IgD-negative memory B cell (primary cell): ENCODE results near the gene UGP2. TPM values are rescaled to one million over a fixed set of nuclear protein-coding genes. Genes with fewer than 3 reads are reported as not detected.
"Not testable (repeated sequence)": the region's sequence is repeated elsewhere in the genome, so short reads cannot be mapped to it uniquely, and the experiment has no call there.

Experiments used
- H3K27ac Mint-ChIP-seq, 3 donors: one replicate each; pipeline ENCODE4 v1.8.0; 2020 to 2022; ENCODE audit warnings: mild to moderate bottlenecking in 3 of 3, mixed read lengths in 3 of 3, moderate library complexity in 1 of 3
- H3K27me3 Mint-ChIP-seq: one replicate; pipeline ENCODE4 v1.8.0; 2021; ENCODE audit warnings: mixed read lengths
- H3K36me3 Mint-ChIP-seq: one replicate; pipeline ENCODE4 v1.8.0; 2020; ENCODE audit warnings: mild to moderate bottlenecking, mixed read lengths
- H3K4me1 Mint-ChIP-seq, 3 donors: one replicate each; pipeline ENCODE4 v1.8.0; 2020 to 2022; ENCODE audit warnings: mixed read lengths in 3 of 3, mild to moderate bottlenecking in 1 of 3
- H3K4me3 Mint-ChIP-seq, 4 donors: one replicate each; pipeline ENCODE4 v1.8.0; 2020 to 2022; ENCODE audit warnings: mild to moderate bottlenecking in 4 of 4, mixed read lengths in 4 of 4, moderate library complexity in 3 of 4
- H3K9me3 Mint-ChIP-seq, 3 donors: one replicate each; pipeline ENCODE4 v1.8.0; 2020 to 2021; ENCODE audit warnings: mixed read lengths in 3 of 3, mild to moderate bottlenecking in 1 of 3
- polyA plus RNA-seq: library from polyadenylated mRNA; unstranded; fragments of 300-500 nt; fragmentation: Illumina TruSeq; gene quantifications from one replicate; pipeline ENCODE4 v1.2.3, GENCODE V29; 2021

UGP2 gene
- polyA plus RNA-seq, 1 donor from 2014 or later, result 79.8 TPM

DNA sequence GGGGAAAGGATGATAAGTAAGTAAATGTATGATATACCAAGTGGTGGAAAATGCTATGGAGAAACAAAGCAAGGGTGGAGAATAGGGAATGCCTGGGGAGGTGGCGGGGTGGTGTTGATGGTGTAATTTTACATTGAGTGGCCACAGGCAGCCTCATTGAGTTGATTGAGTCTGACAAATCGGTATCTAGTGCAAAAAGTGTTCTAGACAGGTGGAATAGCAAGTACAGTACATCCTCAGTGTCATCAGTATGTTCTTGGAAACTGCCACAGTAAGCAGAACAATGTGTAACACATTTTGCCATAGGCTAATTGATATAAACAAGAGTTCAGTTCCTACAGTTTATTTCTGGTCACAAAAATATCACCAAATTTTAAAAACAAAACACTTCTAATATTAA lies 46.4 kb downstream of the UGP2 start:
- Mint-ChIP-seq H3K4me3 (no peak overlapping the region), H3K9me3 (no peaks in the 10 kb centered on the region), H3K27ac (no peak overlapping the region), H3K27me3 (no peaks in the 10 kb centered on the region), H3K36me3 (peaks cover 2% of the 10 kb centered on the region), H3K4me1 (no peaks in the 10 kb centered on the region)

GRCh38 chr2:63888490-63889402 lies 47.0 kb downstream of the UGP2 start:
- Mint-ChIP-seq H3K36me3 (peaks cover 2% of the 10 kb centered on the region), H3K27ac (peak overlapping the region in 1 of 3 donors; percentile 9)

DNA sequence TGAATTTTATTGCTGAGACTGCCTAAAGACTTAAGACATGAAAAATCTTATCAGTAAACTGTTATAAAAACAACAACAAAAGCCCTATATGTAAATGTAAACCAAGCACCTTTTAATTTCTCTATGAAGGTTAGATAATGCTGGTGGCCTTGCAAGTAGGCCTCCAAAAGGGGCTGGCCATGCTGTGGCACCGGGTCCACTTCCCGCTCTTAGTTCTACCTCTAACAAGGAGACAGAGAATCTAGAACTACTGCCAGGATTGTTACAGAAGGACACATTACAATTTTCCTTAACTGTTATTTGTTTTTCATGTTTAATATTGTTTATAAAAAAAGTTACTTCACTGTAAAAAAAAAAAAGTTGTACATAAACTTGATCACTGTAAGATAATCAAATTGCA lies 49.0 kb downstream of the UGP2 start:
- H3K4me3 Mint-ChIP-seq, result no peak overlapping the region
- peaks cover 7% of the 10 kb centered on the region for H3K36me3 Mint-ChIP-seq
- no peak overlapping the region for H3K27ac Mint-ChIP-seq
- H3K9me3 Mint-ChIP-seq, result no peaks in the 10 kb centered on the region
- no peaks in the 10 kb centered on the region for H3K4me1 Mint-ChIP-seq
- no peaks in the 10 kb centered on the region for H3K27me3 Mint-ChIP-seq

More at GRCh38 chr2:63888490-63889402, 47.0 kb downstream of the UGP2 start:
- Mint-ChIP-seq H3K4me3 (no peak overlapping the region), H3K27me3 (no peaks in the 10 kb centered on the region), H3K9me3 (no peaks in the 10 kb centered on the region), H3K4me1 (no peaks in the 10 kb centered on the region)

- no peaks in the 10 kb centered on the region for H3K9me3 Mint-ChIP-seq
- H3K36me3 Mint-ChIP-seq, result peaks cover 7% of the 10 kb centered on the region
These were observed 49.9 kb downstream of the UGP2 start for GRCh38 chr2:63891488-63892030.

DNA sequence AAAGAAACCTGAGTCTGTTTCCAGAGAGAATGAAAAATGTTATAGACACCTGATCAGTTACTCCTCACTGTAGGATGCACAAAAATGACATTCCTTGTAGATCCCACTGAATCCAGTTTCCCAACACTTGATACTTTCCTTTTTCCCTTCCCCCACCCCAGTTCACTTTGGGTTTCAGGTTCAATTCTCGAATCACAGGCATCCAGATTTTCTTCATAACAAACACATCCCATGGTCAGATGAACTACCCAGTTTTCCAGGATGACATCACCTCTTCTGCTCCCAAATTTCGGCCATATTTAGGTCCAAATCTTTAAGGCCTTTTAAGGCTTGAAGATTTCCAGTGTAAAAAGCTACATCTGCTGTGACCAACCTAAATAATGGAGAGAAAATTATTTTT lies 51.5 kb downstream of the UGP2 start:
- H3K27me3 Mint-ChIP-seq, result no peaks in the 10 kb centered on the region
- H3K4me1 Mint-ChIP-seq, result no peaks in the 10 kb centered on the region
- H3K9me3 Mint-ChIP-seq, result no peaks in the 10 kb centered on the region
- no peak overlapping the region for H3K4me3 Mint-ChIP-seq
- peaks cover 7% of the 10 kb centered on the region for H3K36me3 Mint-ChIP-seq
- H3K27ac Mint-ChIP-seq, result peak overlapping the region in 1 of 3 donors; percentile 31

More at GRCh38 chr2:63891488-63892030, 49.9 kb downstream of the UGP2 start:
- Mint-ChIP-seq H3K27ac (peak overlapping the region in 2 of 3 donors; percentile 41 to 53), H3K27me3 (no peaks in the 10 kb centered on the region), H3K4me1 (no peaks in the 10 kb centered on the region), H3K4me3 (no peak overlapping the region)

DNA sequence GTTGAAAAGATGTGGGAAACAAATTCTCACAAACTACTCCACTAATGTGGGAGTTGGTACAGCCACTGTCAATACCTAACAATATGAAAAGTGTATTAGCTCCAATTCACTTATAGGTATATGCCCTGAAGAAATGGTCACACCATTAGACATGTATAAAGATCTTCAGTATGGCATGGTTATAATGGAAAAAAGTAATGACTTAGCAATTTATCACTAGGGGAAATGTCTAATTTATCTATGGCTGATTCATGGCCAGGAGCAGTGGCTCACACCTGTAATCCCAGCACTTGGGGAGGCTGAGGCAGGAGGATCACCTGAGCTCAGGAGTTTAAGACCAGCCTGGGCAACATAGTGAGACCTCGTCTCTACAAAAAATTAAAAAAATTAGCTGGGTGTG lies 52.5 kb downstream of the UGP2 start:
- no peaks in the 10 kb centered on the region for H3K27me3 Mint-ChIP-seq
- peaks cover 7% of the 10 kb centered on the region for H3K36me3 Mint-ChIP-seq
- no peaks in the 10 kb centered on the region for H3K4me1 Mint-ChIP-seq
- H3K9me3 Mint-ChIP-seq, result no peaks in the 10 kb centered on the region
- H3K27ac Mint-ChIP-seq, result no peak overlapping the region
- no peak overlapping the region for H3K4me3 Mint-ChIP-seq

DNA sequence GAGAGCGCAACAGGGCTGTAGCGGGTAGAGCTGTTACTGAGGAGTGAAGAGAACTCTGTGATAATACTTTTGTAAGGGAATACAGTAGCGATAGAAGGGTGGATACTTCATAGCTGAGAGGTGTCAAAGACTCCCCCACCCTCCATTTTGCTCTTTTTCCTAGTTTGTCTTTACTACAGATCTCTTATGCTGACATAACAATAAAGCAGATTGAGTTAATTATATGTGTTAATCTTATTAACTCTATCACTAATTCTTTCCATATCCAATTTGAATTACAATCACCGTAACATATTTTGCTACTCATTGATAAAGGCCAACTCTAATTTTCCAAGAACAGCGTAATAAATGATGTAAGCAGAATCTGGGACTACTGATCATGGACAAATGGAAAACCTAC lies 57.1 kb downstream of the UGP2 start:
- Mint-ChIP-seq H3K4me3 (no peak overlapping the region), H3K27me3 (no peaks in the 10 kb centered on the region), H3K36me3 (peaks cover 12% of the 10 kb centered on the region), H3K27ac (no peak overlapping the region), H3K9me3 (peaks cover 0 to 8% (median 3%) of the 10 kb centered on the region in 3 donors), H3K4me1 (peaks cover 2 to 8% (median 5%) of the 10 kb centered on the region in 3 donors)

DNA sequence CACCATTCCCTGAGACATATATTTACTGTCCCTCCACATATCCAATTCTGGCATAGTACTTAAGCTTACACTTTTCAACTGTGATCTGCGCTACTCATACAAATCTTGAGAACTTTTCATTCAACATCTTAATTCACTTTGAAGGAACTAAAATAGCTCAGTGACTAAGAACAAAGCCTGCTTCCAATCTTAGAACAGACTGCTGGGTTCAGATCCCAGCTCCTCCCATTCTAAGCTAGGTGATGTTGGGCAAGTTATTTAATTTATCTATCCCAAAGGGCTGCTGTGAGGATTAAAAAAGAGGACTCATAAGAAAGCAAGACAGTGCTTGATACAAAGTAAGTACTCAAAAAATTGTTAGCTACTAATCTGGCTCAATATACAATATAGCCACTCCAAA lies 57.9 kb downstream of the UGP2 start:
- Mint-ChIP-seq H3K9me3 (peaks cover 1 to 8% (median 5%) of the 10 kb centered on the region in 3 donors), H3K4me1 (peaks cover 2 to 8% (median 5%) of the 10 kb centered on the region in 3 donors), H3K36me3 (peaks cover 11% of the 10 kb centered on the region)

DNA sequence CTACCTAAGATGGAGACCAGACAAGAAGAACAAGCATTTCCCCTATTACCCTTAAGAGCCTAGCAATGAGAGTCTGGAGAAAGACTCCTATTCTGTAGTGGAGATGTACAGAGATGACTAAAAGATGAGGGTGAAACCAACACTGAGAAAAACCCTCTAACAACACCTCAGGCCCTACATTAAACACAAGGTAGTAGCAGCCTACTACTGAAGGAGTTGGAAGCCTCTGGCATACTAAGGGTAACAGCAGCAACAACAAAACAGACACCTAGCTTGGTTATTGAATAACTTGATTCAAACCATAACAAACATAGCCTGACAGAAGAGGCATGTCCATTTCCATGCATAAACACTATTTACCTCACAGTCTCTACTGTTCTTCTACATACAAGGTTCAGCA lies 60.5 kb downstream of the UGP2 start:
- Mint-ChIP-seq H3K4me1 (peaks cover 2 to 8% (median 5%) of the 10 kb centered on the region in 3 donors), H3K36me3 (peaks cover 24% of the 10 kb centered on the region), H3K27me3 (no peaks in the 10 kb centered on the region), H3K27ac (no peak overlapping the region), H3K9me3 (peaks cover 4 to 20% (median 8%) of the 10 kb centered on the region in 3 donors), H3K4me3 (no peak overlapping the region)

More for the DNA sequence above, 57.9 kb downstream of the UGP2 start:
- Mint-ChIP-seq H3K4me3 (no peak overlapping the region), H3K27ac (no peak overlapping the region), H3K27me3 (no peaks in the 10 kb centered on the region)

- H3K9me3 Mint-ChIP-seq, result peaks cover 4 to 20% (median 8%) of the 10 kb centered on the region in 3 donors
- peak overlapping the region in 1 of 3 donors; percentile 33 for H3K27ac Mint-ChIP-seq
- H3K4me1 Mint-ChIP-seq, result peaks cover 2 to 8% (median 5%) of the 10 kb centered on the region in 3 donors
- no peaks in the 10 kb centered on the region for H3K27me3 Mint-ChIP-seq
- H3K36me3 Mint-ChIP-seq, result peaks cover 27% of the 10 kb centered on the region
- H3K4me3 Mint-ChIP-seq, result peak overlapping the region in 2 of 4 donors; percentile 14 to 50
These were observed 61.3 kb downstream of the UGP2 start for GRCh38 chr2:63903003-63903402.

DNA sequence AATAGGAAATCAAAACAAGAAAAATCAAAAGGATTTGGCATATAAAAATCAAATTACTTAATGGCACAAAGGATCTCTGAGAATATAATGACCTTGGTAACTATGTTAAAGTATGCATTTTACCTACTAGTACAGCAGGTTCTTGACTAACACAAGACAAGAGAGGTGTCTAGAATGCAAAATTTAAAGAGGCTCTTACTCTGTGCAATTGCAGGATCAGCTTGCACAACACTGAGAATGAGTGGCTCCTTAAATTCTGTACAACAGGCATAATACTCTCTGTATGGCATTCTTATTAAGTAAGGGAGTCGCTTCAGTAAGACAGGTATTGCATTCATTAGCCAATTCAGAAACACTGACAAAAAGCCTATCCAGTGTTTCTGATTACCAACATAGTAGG lies 72.6 kb downstream of the UGP2 start:
- Mint-ChIP-seq H3K36me3 (peaks cover 28% of the 10 kb centered on the region), H3K4me3 (no peak overlapping the region), H3K27ac (peak overlapping the region in 1 of 3 donors; percentile 54), H3K4me1 (no peaks in the 10 kb centered on the region), H3K27me3 (no peaks in the 10 kb centered on the region), H3K9me3 (no peaks in the 10 kb centered on the region)

DNA sequence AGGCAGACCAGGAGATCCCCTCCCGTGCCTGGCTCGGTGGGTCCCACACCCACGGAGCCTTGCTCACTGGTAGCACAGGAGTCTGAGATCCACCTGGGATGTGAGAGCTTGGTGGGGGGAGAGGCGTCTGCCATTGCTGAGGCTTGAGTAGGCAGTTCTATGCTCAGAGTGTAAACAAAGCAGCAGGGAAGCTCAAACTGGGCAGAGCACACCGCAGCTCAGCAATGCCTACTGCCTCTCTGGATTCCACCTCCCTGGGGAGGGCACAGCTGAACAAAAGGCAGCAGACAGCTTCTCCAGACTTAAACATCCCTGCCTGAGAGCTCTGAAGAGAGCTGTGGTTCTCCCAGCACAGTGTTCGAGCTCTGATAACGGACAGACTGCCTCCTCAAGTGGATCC lies 85.1 kb downstream of the UGP2 start:
- Mint-ChIP-seq H3K27ac (no peak overlapping the region), H3K9me3 (no peaks in the 10 kb centered on the region), H3K4me1 (peaks cover 2 to 7% (median 5%) of the 10 kb centered on the region in 3 donors), H3K27me3 (no peaks in the 10 kb centered on the region), H3K4me3 (no peak overlapping the region), H3K36me3 (peaks cover 30% of the 10 kb centered on the region)

GRCh38 chr2:63932104-63932503 lies 90.4 kb downstream of the UGP2 start:
- not testable (repeated sequence) for H3K4me3 Mint-ChIP-seq, H3K27ac Mint-ChIP-seq, H3K4me1 Mint-ChIP-seq, H3K27me3 Mint-ChIP-seq, H3K9me3 Mint-ChIP-seq
- H3K36me3 Mint-ChIP-seq, result peaks cover 25% of the 10 kb centered on the region
